ENCODE results near the gene PLRG1. TPM values are rescaled to one million over a fixed set of nuclear protein-coding genes. Genes with fewer than 3 reads are reported as not detected.

PLRG1 gene
- 39.0 and 58.1 TPM in 2 replicates for total RNA-seq

GRCh38 chr4:154549894-154550790, at the start of gene PLRG1:
PLRG1 (minus strand) TSS chr4:154550400; CDS start chr4:154550308, 92 bp downstream.

GRCh38 chr4:154590329-154591006, 40.3 kb upstream of the PLRG1 start, which contains the start of gene FGA:
FGA (minus strand) TSS chr4:154590742; CDS start chr4:154590687, 55 bp downstream.

GRCh38 chr4:154562697-154563254, 12.6 kb upstream of the PLRG1 start, which contains the start of gene FGB:
FGB (plus strand) TSS chr4:154563011; CDS start chr4:154563019, 8 bp downstream.

GRCh38 chr4:154491341-154492271, 58.6 kb downstream of the PLRG1 start, which contains the start of gene DCHS2:
DCHS2 (minus strand) TSS chr4:154491799; CDS start chr4:154491355, 444 bp downstream.

Other genes starting within 250 kb of the PLRG1 start
- not detected in 2 replicates for gene DCHS2, start 58.6 kb downstream of the PLRG1 start, total RNA-seq
- gene FGB, start 12.6 kb upstream of the PLRG1 start, total RNA-seq, result not detected in 2 replicates
- gene FGA, start 40.3 kb upstream of the PLRG1 start, total RNA-seq, result not detected in 2 replicates
- gene FGG, start 62.3 kb upstream of the PLRG1 start, total RNA-seq, result not detected in 2 replicates
- 0.36 and 1.8 TPM in 2 replicates for gene LRAT, start 193.6 kb upstream of the PLRG1 start, total RNA-seq
- not detected in 2 replicates for gene RBM46, start 230.9 kb upstream of the PLRG1 start, total RNA-seq